ENCODE measurements around the gene TMEM42. TPM values are rescaled to one million over a fixed set of nuclear protein-coding genes. Genes with fewer than 3 reads are reported as not detected.
"Not testable (repeated sequence)": the region's sequence is repeated elsewhere in the genome, so short reads cannot be mapped to it uniquely, and the experiment has no call there.

Gene TMEM42
- total RNA-seq, 1 donor from 2014 or later = 8.8 TPM

DNA sequence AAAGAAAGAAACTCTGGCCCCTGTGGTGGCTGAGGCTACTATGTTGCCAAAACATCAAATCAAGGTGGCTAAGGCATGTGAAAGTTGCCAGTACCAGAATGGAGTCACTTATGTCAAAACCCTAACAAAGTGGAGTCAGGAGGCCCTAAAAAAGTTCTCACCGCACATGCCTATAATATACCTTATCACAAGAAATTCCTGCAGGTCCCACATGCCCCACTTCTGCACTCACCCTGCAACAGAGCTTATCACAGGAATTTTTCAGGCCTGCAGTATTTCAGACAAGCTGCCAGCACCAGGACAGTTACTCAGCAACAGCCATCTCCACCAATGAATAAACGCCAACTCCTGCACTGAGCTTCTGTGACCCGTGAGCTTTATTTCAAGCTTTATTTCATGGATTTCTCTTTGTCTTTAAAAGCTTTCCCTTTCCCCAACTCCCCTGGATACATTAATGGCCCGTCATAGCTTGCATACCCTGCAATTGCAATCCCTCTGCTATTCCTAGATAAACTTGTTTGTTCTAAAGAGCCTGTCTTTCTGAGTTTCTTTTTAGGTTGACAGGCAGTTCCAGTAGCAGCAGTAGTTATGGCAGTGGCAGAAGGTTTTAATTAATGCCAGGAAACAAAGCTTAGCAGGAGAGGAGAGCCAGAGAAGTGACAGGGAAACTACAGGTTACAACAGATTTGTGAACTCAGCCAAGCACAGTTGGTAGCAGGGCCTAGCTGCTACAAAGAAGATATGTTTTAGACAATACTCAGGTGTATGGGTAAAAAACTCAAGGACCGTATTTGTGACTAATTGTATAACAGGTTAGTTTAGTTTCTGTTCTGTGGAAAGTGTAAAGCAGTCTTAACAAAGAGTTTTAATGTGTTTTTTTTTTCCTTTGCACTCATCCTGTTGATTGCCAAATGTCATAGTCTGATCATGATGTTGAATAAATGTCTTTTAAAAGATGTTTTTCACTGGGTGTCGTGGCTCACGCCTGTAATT lies 15.9 kb upstream of the TMEM42 start:
- no peak for DNase-seq (ENCODE audit: low spot score)
- Mint-ChIP-seq H3K4me3 (ENCODE audit: low read depth) (no peak overlapping the region), H3K27me3 (ENCODE audit: low read depth) (no peaks in the 10 kb centered on the region), H3K27ac (no peak overlapping the region), H3K36me3 (ENCODE audit: low read depth) (peaks cover 62% of the 10 kb centered on the region), H3K9me3 (no peaks in the 10 kb centered on the region), H3K4me1 (ENCODE audit: low read depth) (no peaks in the 10 kb centered on the region)
- intact Hi-C loops (cut with micrococcal nuclease) = no loop called here

DNA sequence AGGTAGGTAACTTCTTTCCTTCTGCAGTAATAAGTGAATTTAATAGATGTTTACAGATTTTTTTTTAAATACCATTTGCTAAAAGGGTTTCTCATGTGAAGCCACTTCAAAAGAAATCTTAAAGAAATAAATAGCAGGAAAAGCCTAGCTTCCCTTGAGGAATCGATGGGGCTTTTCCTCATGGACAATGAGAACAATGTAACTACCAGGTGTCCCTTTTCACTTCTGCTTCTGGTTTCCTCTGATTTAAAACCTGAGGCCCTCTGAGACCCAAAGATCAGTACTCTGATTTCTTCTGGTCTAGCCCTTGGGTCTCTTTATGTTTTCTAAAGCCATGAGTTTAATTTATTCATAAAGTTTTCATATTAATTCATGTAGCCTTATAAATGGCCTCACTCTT lies 13.1 kb upstream of the TMEM42 start:
- H3K27ac Mint-ChIP-seq = no peak overlapping the region
- intact Hi-C loops (cut with micrococcal nuclease) = no loop called here
- no peaks in the 10 kb centered on the region for H3K4me1 Mint-ChIP-seq (ENCODE audit: low read depth)

DNA sequence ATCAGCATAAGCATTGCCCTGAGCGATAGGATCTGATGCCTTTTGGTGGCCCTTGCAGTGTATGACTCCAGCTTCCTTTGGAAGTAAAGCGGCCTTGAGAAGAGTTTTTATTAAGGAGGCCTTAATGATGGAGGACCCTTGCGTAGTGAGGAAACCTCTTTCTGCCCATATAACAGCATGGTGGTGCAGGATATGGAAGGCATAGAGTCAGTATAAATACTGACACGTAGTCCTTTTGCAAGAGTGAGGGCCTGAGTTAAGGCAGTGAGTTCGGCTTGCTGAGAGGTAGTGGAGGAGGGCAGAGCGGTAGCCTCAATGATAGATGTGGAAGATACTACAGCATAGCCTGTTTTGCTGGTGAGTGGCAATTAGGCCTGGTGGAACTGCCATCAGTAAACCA lies 5.0 kb upstream of the TMEM42 start:
- H3K27ac Mint-ChIP-seq; H3K4me3 Mint-ChIP-seq (ENCODE audit: low read depth); H3K9me3 Mint-ChIP-seq; H3K4me1 Mint-ChIP-seq (ENCODE audit: low read depth); H3K27me3 Mint-ChIP-seq (ENCODE audit: low read depth); DNase-seq (ENCODE audit: low spot score); intact Hi-C loops (cut with micrococcal nuclease): not testable (repeated sequence)
- H3K36me3 Mint-ChIP-seq (ENCODE audit: low read depth) = peaks cover 11% of the 10 kb centered on the region

More for the DNA sequence above, 13.1 kb upstream of the TMEM42 start:
- no peak overlapping the region for H3K4me3 Mint-ChIP-seq (ENCODE audit: low read depth)
- no peaks in the 10 kb centered on the region for H3K9me3 Mint-ChIP-seq
- H3K27me3 Mint-ChIP-seq (ENCODE audit: low read depth) = no peaks in the 10 kb centered on the region
- DNase-seq (ENCODE audit: low spot score) = no peak
- H3K36me3 Mint-ChIP-seq (ENCODE audit: low read depth) = peaks cover 57% of the 10 kb centered on the region

DNA sequence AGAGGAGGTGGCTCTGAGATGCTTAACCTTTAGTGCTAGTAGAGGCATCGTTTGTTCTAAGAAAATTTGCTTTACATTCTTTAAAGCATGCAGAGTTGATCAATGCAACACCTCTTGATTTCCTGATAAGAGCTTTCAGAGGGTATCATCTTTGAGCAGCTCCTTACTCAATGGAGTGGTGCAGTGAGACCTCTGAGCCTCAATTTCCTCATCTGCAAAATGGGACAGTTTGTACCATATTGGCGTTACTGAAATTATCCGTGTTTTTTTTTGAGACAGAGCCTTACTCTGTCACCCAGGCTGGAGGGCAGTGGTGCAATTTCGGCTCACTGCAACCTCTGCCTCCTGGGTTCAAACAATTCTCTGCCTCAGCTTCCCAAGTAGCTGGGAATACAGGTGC lies 1.6 kb upstream of the TMEM42 start:
- H3K4me1 Mint-ChIP-seq (ENCODE audit: low read depth) = peaks cover 12% of the 10 kb centered on the region
- intact Hi-C loops (cut with micrococcal nuclease) = loop anchor here (2.0 kb wide), 1 partner anchor 99 kb away; the partner anchor contains the start of genes KIAA1143 and KIF15
- DNase-seq (ENCODE audit: low spot score) = no peak
- H3K4me3 Mint-ChIP-seq (ENCODE audit: low read depth) = peak overlapping the region; percentile 40
- peaks cover 4% of the 10 kb centered on the region for H3K36me3 Mint-ChIP-seq (ENCODE audit: low read depth)
- no peaks in the 10 kb centered on the region for H3K9me3 Mint-ChIP-seq
- no peak overlapping the region for H3K27ac Mint-ChIP-seq
- H3K27me3 Mint-ChIP-seq (ENCODE audit: low read depth) = no peaks in the 10 kb centered on the region

DNA sequence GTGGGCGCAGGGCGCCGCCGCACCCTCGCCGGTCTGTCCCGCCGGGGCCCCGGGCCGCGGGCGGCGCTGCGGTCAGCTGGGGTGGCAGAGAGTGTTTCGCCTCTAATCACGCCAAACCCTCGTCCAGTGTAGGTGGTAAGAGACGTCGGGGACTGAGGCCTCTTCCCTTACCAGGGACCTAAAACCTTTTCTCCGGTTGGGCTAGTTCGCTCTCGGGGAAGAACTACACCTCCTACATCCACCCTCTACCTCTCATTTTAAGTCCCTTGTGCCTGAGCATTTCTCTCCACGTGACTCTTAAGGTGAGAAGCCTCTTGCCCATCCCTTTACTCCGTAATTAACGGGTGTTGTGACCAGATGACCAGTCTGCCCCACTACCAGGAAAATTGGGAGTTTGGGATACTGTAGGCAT lies 520 bp downstream of the TMEM42 start:
- Mint-ChIP-seq H3K27ac (peak overlapping the region; percentile 83), H3K36me3 (ENCODE audit: low read depth) (peaks cover 16% of the 10 kb centered on the region), H3K4me3 (ENCODE audit: low read depth) (peak overlapping the region; percentile 82), H3K27me3 (ENCODE audit: low read depth) (no peaks in the 10 kb centered on the region), H3K9me3 (no peaks in the 10 kb centered on the region), H3K4me1 (ENCODE audit: low read depth) (peaks cover 29% of the 10 kb centered on the region)
- intact Hi-C loops (cut with micrococcal nuclease) = no loop called here
- DNase-seq (ENCODE audit: low spot score) = no peak

DNA sequence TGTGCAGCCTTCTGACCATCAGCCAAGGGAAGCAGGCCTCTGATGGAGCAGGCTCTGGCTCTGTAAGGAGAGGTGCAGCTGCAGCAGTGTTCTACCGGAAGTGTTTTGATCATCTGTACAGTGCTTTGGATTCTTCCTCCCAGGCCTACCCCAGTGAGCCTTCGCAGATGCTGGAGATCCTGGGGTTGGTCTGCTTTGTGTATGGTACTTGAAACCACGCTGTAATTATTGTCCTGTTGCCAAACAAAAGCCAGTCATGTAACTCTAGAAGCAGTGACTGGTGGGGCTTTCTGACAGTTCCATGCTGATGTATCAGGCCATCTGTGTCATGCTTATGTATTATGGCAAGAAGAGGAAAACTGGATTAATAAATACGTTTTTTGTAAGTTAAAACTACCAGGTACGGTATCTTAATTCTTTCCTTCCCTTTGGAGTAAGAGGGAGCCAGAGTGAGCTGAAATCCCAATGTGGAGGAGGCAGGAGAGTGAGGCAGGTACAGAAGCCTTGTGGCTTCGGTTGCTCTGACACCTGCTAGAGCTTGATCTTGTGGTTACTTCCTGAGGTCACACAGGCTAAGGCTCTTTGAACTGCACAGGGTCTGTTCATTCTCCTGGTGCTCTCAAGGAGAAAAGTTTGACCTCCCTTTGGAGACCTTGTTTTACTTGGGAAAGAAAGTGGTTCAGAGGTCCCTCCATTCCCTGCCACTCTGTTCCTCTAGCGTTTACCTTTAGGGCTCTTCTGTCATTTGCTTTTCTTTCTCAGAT lies 3.7 kb downstream of the TMEM42 start:
- Mint-ChIP-seq H3K27ac (peak overlapping the region; percentile 21), H3K9me3 (no peaks in the 10 kb centered on the region), H3K4me1 (ENCODE audit: low read depth) (peaks cover 29% of the 10 kb centered on the region), H3K4me3 (ENCODE audit: low read depth) (no peak overlapping the region), H3K36me3 (ENCODE audit: low read depth) (peaks cover 19% of the 10 kb centered on the region), H3K27me3 (ENCODE audit: low read depth) (no peaks in the 10 kb centered on the region)
- intact Hi-C loops (cut with micrococcal nuclease) = no loop called here
- DNase-seq (ENCODE audit: low spot score) = no peak

DNA sequence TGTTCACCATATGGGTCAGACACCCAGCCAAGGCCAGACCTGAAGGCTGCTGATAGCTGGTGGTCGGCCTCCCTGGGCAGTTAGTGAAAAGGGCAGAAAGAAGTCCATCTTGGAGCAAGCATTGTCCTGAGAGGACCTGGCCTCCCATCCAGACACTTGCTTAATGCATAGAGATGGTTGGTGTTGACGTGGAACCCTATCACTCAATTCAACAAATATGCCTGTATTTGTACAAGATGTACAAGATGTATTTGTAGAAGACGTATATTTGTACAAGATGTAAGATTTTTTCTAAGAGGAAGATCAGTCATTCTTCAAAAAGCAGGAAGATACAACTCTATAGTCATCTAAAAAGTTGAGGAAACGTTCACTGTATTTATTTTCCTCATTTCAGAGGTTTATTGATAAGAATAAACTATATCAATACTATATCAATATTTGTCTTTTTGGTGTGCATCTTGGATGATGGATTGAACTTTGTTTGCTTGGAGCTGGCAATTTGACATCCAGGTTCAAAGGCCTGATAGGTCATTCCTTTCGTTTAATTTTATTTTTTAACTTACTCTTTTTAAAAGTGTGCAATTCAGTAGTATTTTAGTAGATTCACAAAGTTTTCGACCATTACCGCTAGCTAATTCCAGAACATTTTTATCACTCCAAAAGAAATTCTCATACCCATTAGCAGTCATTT lies 5.9 kb downstream of the TMEM42 start:
- H3K9me3 Mint-ChIP-seq = no peaks in the 10 kb centered on the region
- intact Hi-C loops (cut with micrococcal nuclease) = no loop called here
- H3K27me3 Mint-ChIP-seq (ENCODE audit: low read depth) = no peaks in the 10 kb centered on the region
- DNase-seq (ENCODE audit: low spot score) = no peak
- peaks cover 19% of the 10 kb centered on the region for H3K36me3 Mint-ChIP-seq (ENCODE audit: low read depth)
- H3K4me3 Mint-ChIP-seq (ENCODE audit: low read depth) = no peak overlapping the region
- H3K4me1 Mint-ChIP-seq (ENCODE audit: low read depth) = peaks cover 26% of the 10 kb centered on the region
- no peak overlapping the region for H3K27ac Mint-ChIP-seq

DNA sequence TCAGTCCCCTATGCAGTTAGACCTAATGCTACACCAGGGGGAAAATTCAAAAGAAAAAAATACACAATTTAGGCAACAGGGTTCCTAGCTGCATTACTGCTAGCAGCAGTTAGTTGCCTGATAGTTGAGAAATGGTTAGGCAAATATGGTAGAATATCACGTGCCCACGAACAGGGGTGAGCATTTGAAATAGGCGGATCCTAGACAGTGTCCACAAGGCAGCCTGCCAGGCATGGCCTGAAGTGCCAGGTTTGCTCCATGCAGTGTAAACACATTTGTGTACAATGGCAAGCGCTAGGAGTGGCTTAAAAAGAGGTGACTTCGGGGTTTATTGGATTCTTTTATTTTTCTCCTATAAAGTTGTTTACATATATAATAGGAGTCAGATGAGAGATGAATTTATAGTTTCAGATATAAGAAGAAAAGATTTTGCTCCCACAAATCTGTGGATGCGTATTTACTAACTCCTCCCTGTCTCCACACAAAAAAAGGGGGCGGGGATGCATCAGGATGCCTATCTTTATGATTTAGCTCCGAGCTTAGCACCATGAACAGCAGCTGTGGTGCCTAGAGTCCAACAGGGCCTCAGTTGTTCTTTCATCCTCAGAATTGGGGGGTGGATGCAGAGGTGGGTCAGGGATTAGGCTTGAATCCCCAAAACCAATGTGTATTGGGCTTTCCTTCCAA lies 8.8 kb downstream of the TMEM42 start:
- no peaks in the 10 kb centered on the region for H3K9me3 Mint-ChIP-seq
- H3K27me3 Mint-ChIP-seq (ENCODE audit: low read depth) = no peaks in the 10 kb centered on the region
- intact Hi-C loops (cut with micrococcal nuclease) = no loop called here
- peaks cover 15% of the 10 kb centered on the region for H3K36me3 Mint-ChIP-seq (ENCODE audit: low read depth)
- no peak for DNase-seq (ENCODE audit: low spot score)
- peaks cover 13% of the 10 kb centered on the region for H3K4me1 Mint-ChIP-seq (ENCODE audit: low read depth)
- H3K4me3 Mint-ChIP-seq (ENCODE audit: low read depth) = no peak overlapping the region
- no peak overlapping the region for H3K27ac Mint-ChIP-seq

DNA sequence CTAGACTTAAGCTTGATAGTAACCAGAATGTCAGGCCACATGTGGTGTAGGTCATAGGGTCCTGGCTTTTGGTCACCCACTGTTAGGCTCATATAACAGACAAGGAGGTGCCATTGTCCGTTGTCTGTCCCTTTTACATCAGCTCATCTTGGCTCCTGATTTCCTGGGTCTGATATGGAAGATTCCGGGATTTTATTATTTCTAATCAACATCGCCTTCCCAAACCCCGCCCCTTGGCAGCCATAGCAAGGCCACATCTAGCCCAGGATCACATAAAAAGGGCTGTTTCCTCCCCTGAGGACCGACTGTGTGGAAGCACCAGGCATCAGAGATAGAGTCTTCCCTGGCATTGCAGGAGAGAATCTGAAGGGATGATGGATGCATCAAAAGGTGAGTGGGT lies 12.6 kb downstream of the TMEM42 start, which contains the start of gene TGM4:
TGM4 (plus strand) TSS at position 301 of the 400 bp plus-strand sequence; CDS start at position 372, 71 bp downstream.
- Mint-ChIP-seq H3K4me1 (ENCODE audit: low read depth) (no peaks in the 10 kb centered on the region), H3K27ac (no peak within 1 kb of the TSS), H3K36me3 (ENCODE audit: low read depth) (no peaks in the 10 kb centered on the region), H3K9me3 (no peaks in the 10 kb centered on the region), H3K4me3 (ENCODE audit: low read depth) (no peak within 1 kb of the TSS), H3K27me3 (ENCODE audit: low read depth) (peaks cover 2% of the 10 kb centered on the region)
- DNase-seq (ENCODE audit: low spot score) = no peak
- intact Hi-C loops (cut with micrococcal nuclease) = no loop called here

DNA sequence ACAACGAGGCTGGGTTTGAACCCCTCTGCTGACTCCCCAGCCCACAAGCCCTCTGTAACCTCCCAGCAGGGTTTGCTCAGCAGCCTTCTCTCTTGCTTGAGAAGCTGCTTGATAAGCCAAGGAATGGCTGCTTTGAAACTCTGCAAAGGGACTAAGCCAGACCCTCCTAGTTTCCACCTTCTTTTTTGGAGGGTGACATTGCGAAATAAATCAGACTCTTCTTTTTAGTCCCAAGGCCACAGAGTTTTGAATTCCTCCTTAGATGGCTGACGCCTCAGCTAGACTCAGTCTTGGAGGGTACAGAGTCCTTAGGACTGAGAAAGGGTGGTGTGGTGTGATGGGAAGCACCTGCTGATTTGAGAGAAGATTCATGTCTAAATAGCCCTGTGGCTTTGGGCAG lies 13.9 kb downstream of the TMEM42 start:
- no peak for DNase-seq (ENCODE audit: low spot score)
- peaks cover 2% of the 10 kb centered on the region for H3K27me3 Mint-ChIP-seq (ENCODE audit: low read depth)
- intact Hi-C loops (cut with micrococcal nuclease) = no loop called here
- H3K9me3 Mint-ChIP-seq = no peaks in the 10 kb centered on the region
- no peak overlapping the region for H3K4me3 Mint-ChIP-seq (ENCODE audit: low read depth)
- no peaks in the 10 kb centered on the region for H3K36me3 Mint-ChIP-seq (ENCODE audit: low read depth)
- no peak overlapping the region for H3K27ac Mint-ChIP-seq
- no peaks in the 10 kb centered on the region for H3K4me1 Mint-ChIP-seq (ENCODE audit: low read depth)

DNA sequence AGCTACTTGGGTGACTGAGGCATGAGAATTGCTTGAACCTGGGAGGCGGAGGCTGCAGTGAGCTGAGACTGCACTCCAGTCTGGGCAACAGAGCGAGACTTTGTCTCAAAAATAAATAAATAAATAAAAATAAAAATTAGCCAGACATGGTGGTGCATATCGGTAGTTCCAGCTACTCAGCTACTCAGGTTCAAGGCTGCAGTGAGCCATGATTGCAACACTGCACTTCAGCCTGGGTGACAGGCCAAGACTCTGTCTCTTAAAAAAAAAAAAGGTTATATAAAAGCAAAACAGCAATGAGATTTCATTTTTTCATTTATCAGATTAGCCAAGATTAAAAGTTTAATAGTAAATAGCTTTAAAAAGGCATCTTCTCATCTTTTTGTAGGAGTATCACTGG lies 15.6 kb downstream of the TMEM42 start:
- no peaks in the 10 kb centered on the region for H3K4me1 Mint-ChIP-seq (ENCODE audit: low read depth)
- DNase-seq (ENCODE audit: low spot score) = no peak
- intact Hi-C loops (cut with micrococcal nuclease) = no loop called here
- H3K4me3 Mint-ChIP-seq (ENCODE audit: low read depth) = no peak overlapping the region
- H3K27me3 Mint-ChIP-seq (ENCODE audit: low read depth) = peaks cover 2% of the 10 kb centered on the region
- H3K9me3 Mint-ChIP-seq = no peaks in the 10 kb centered on the region
- H3K27ac Mint-ChIP-seq = no peak overlapping the region
- H3K36me3 Mint-ChIP-seq (ENCODE audit: low read depth) = no peaks in the 10 kb centered on the region

DNA sequence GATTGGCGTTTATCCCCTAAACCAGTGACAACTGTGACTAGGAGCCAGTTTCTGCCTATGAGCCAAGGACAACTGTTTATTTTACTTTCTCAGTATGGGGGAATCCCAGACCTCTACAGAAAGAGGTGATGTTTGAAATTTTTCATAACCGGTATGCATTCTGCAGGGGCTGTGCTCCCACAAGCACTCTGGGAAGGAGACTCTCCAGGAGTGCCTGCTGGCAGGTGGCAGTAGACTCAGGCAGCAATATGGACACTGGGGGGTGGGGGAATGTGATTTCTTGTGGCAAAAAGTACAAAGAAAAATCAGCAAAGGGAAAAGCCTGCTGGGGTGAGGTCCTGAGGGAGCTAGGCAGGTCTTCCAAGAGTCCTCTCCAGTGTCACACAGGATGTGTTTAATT lies 18.6 kb downstream of the TMEM42 start:
- Mint-ChIP-seq H3K4me3 (ENCODE audit: low read depth) (no peak overlapping the region), H3K36me3 (ENCODE audit: low read depth) (no peaks in the 10 kb centered on the region), H3K27ac (no peak overlapping the region), H3K4me1 (ENCODE audit: low read depth) (no peaks in the 10 kb centered on the region), H3K9me3 (no peaks in the 10 kb centered on the region), H3K27me3 (ENCODE audit: low read depth) (peaks cover 4% of the 10 kb centered on the region)
- DNase-seq (ENCODE audit: low spot score) = no peak
- intact Hi-C loops (cut with micrococcal nuclease) = no loop called here

Measured in activated T-helper 2 cell treated with anti-CD3 and anti-CD28 coated beads, Interferon-gamma antibody, Interleukin-2, Interleukin-4, amounts not matched to agents 10 μg/mL and 5 μg/mL and 100 μg/mL, durations not matched to agents 14 hours and 24 hours and 36 hours (primary cell).